Measurements from ENCODE around the gene HDAC8.

HDAC8 gene

GRCh38 chrX:72479324-72480274, 93.0 kb downstream of the HDAC8 start:
- TF ChIP-seq, protein P1, sequence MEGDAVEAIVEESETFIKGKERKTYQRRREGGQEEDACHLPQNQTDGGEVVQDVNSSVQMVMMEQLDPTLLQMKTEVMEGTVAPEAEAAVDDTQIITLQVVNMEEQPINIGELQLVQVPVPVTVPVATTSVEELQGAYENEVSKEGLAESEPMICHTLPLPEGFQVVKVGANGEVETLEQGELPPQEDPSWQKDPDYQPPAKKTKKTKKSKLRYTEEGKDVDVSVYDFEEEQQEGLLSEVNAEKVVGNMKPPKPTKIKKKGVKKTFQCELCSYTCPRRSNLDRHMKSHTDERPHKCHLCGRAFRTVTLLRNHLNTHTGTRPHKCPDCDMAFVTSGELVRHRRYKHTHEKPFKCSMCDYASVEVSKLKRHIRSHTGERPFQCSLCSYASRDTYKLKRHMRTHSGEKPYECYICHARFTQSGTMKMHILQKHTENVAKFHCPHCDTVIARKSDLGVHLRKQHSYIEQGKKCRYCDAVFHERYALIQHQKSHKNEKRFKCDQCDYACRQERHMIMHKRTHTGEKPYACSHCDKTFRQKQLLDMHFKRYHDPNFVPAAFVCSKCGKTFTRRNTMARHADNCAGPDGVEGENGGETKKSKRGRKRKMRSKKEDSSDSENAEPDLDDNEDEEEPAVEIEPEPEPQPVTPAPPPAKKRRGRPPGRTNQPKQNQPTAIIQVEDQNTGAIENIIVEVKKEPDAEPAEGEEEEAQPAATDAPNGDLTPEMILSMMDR (IDR thresholded peaks at IDR 0.05; ENCODE audit: low read depth, low read length) = no peak
- no peak for DNase-seq (ENCODE audit: low read depth in 2 of 2)
- no peak overlapping the region for H3K4me3 ChIP-seq (replicated peaks in 1 of 2; ENCODE audit: low read depth in 2 of 2, low read length in 2 of 2)

GRCh38 chrX:72478853-72479252, 93.8 kb downstream of the HDAC8 start:
- no peak overlapping the region for H3K4me3 ChIP-seq (replicated peaks in 1 of 2; ENCODE audit: low read depth in 2 of 2, low read length in 2 of 2)
- TF ChIP-seq, protein P1 (IDR thresholded peaks at IDR 0.05; ENCODE audit: low read depth, low read length) = no peak
- DNase-seq (ENCODE audit: low read depth in 2 of 2) = no peak

DNA sequence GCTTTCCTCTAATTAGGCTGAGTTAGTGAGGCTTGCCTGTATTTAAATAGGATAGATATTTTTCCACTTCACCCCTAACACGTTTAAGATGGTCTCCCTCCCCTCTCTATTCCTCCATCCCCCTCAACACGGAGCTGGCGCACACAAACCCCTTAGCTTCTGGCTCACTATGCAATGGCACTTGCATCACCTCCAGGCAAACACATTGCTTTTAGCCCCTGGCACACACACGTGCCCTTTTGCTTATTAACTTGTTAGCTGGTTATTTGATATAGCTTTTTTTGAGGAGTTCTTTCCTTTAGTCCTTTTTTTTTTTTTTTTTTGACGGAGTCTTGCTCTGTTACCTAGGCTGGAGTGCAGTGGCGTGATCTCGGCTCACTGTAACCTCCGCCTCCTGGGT, 94.3 kb downstream of the HDAC8 start:
- no peak overlapping the region for H3K4me3 ChIP-seq (replicated peaks in 1 of 2; ENCODE audit: low read depth in 2 of 2, low read length in 2 of 2)
- TF ChIP-seq, protein P1 (IDR thresholded peaks at IDR 0.05; ENCODE audit: low read depth, low read length) = no peak
- no peak for DNase-seq (ENCODE audit: low read depth in 2 of 2)

GRCh38 chrX:72477781-72478181, 94.9 kb downstream of the HDAC8 start:
- H3K4me3 ChIP-seq (replicated peaks in 1 of 2; ENCODE audit: low read depth in 2 of 2, low read length in 2 of 2) = no peak overlapping the region
- DNase-seq (ENCODE audit: low read depth in 2 of 2) = peak in 1 of 2 donors; percentile 4
- TF ChIP-seq, protein P1 (IDR thresholded peaks at IDR 0.05; ENCODE audit: low read depth, low read length) = no peak

- DNase-seq (ENCODE audit: low read depth in 2 of 2) = no peak
- H3K4me3 ChIP-seq (replicated peaks in 1 of 2; ENCODE audit: low read depth in 2 of 2, low read length in 2 of 2) = no peak overlapping the region
- TF ChIP-seq, protein P1 (IDR thresholded peaks at IDR 0.05; ENCODE audit: low read depth, low read length) = no peak
Observed at GRCh38 chrX:72477376-72477775, 95.3 kb downstream of the HDAC8 start.

DNA sequence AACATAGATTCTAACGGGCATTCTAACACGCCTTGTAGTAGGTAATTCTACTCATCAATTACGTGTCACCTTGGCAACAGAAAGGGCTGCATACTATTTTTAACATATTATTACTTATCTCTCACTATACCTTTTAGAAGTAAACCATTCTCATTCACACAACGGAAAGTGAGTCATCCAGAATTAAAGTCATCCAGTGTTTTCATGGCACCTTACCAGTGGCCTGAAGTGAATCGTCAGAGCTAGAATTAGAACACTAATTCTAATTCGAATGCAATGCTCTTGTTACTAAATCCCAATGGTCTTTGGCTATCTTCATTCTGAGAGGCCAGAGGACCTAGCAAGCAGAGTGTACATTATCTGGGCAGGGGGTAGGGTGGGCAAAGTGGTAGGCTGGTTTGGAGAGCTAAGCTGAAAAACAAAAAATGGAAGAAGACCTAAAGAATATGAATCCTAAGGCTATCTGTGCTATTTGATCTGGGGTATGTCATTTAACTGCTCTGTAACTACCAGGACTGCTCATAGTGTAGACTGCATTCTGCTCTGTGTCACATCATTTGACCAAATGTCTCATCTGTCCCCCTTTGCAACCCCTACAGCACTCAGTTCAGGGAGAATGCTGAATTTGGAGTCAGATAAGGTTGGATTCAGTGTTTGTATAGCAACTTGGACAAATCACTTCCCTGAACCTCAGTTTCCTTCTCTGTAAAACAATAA, 96.5 kb downstream of the HDAC8 start:
- TF ChIP-seq, protein P1 (IDR thresholded peaks at IDR 0.05; ENCODE audit: low read depth, low read length) = no peak
- DNase-seq (ENCODE audit: low read depth in 2 of 2) = peak in 1 of 2 donors; percentile 2

More for the DNA sequence above, 96.5 kb downstream of the HDAC8 start:
- no peak overlapping the region for H3K4me3 ChIP-seq (replicated peaks in 1 of 2; ENCODE audit: low read depth in 2 of 2, low read length in 2 of 2)

Measured in cardiac fibroblast (primary cell).